Neural crest cell (in vitro differentiated cells): ENCODE results near the gene ATF5. TPM values are rescaled to one million over a fixed set of nuclear protein-coding genes. Genes with fewer than 3 reads are reported as not detected.
A peak's percentile ranks its signal among the peaks of the same experiment; 100 is the strongest.

Source experiments
- DNase-seq: peaks from one replicate; pipeline ENCODE4 v3.0.0; 2021; ENCODE audit warnings: low read depth, mixed read lengths, low spot score
- H3K27ac Mint-ChIP-seq: one replicate; pipeline ENCODE4 v1.8.0; 2021; ENCODE audit warnings: mild to moderate bottlenecking, mixed read lengths; ENCODE audit not compliant: unreplicated experiment
- H3K27me3 Mint-ChIP-seq: 2 replicates; pipeline ENCODE4 v1.8.0; 2021; ENCODE audit warnings: low read depth, mild to moderate bottlenecking, mixed read lengths
- H3K36me3 Mint-ChIP-seq: 2 replicates; pipeline ENCODE4 v1.8.0; 2021; ENCODE audit warnings: low read depth, mild to moderate bottlenecking, mixed read lengths
- H3K4me1 Mint-ChIP-seq: 2 replicates; pipeline ENCODE4 v1.8.0; 2021; ENCODE audit warnings: mixed read lengths
- H3K4me3 Mint-ChIP-seq: one replicate; pipeline ENCODE4 v1.8.0; 2021; ENCODE audit warnings: mild to moderate bottlenecking, mixed read lengths
- H3K9me3 Mint-ChIP-seq: 2 replicates; pipeline ENCODE4 v1.8.0; 2021; ENCODE audit warnings: mixed read lengths
- microRNA-seq: library from miRNA; unstranded; fragments of <30 nt; microRNA quantifications from one replicate; pipeline ENCODE4, GENCODE V29; 2020
- total RNA-seq: library from RNA; stranded (reverse); gene quantifications from 2 replicates; pipeline ENCODE4 v1.2.1, GENCODE V29; 2021
- TF ChIP-seq, protein P1 (sequence below): fragments of 200-600 bp; sonication (generic); conservative IDR thresholded peaks from 2 replicates; pipeline ENCODE4 v1.5.0; 2021; ENCODE audit warnings: antibody characterized with exemption, mild to moderate bottlenecking

Gene ATF5
- total RNA-seq, 1 donor from 2014 or later, result 23.4 TPM

DNA sequence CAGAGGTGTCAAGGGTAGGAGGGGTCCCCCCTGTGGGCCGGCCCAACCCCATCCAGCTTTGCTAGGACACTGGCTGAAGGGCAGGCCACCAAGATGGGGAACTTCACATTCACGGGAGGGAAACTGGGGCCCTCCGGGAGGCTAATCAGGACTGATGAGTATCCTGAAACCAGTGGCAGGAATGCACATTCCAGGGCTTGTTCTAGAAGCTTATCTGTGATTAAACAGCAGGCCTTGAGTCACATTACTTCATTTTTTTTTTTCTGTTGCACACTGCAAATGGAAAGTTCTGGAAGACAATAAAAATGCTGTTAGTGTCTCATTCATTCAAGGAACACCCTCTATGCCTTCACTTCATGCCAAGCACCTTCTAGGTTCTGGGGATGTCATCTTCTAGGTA lies 47.5 kb downstream of the ATF5 start:
- H3K27me3 Mint-ChIP-seq, result no peaks in the 10 kb centered on the region
- no peaks in the 10 kb centered on the region for H3K36me3 Mint-ChIP-seq
- DNase-seq, result no peak
- no peaks in the 10 kb centered on the region for H3K9me3 Mint-ChIP-seq
- TF ChIP-seq, protein P1, sequence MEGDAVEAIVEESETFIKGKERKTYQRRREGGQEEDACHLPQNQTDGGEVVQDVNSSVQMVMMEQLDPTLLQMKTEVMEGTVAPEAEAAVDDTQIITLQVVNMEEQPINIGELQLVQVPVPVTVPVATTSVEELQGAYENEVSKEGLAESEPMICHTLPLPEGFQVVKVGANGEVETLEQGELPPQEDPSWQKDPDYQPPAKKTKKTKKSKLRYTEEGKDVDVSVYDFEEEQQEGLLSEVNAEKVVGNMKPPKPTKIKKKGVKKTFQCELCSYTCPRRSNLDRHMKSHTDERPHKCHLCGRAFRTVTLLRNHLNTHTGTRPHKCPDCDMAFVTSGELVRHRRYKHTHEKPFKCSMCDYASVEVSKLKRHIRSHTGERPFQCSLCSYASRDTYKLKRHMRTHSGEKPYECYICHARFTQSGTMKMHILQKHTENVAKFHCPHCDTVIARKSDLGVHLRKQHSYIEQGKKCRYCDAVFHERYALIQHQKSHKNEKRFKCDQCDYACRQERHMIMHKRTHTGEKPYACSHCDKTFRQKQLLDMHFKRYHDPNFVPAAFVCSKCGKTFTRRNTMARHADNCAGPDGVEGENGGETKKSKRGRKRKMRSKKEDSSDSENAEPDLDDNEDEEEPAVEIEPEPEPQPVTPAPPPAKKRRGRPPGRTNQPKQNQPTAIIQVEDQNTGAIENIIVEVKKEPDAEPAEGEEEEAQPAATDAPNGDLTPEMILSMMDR, result no peak
- no peak overlapping the region for H3K27ac Mint-ChIP-seq
- H3K4me3 Mint-ChIP-seq, result no peak overlapping the region
- no peaks in the 10 kb centered on the region for H3K4me1 Mint-ChIP-seq

DNA sequence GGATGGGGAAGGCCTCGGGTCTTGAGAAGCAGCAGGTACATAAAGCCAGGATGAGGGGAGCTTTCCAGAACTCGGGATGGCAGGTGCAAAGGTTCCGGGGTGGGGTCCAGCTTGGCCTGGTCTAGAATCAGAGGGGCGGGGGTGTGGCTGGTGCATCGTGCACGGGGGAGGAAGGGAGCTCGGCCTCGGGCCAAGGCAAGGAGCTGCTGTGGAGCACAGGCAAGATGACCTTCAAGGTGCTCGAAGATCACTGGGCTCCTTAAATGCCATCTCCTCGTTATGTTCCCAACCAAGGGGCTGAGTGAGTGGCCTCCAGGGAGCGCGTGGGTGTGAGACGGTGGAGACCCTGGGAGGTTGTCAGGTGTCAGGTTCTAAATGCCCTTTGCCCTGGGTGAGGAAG lies 48.1 kb downstream of the ATF5 start:
- DNase-seq, result no peak
- H3K27me3 Mint-ChIP-seq, result no peaks in the 10 kb centered on the region
- H3K36me3 Mint-ChIP-seq, result no peaks in the 10 kb centered on the region
- H3K4me1 Mint-ChIP-seq, result no peaks in the 10 kb centered on the region
- H3K4me3 Mint-ChIP-seq, result no peak overlapping the region
- no peaks in the 10 kb centered on the region for H3K9me3 Mint-ChIP-seq
- no peak overlapping the region for H3K27ac Mint-ChIP-seq
- TF ChIP-seq, protein P1, result no peak

DNA sequence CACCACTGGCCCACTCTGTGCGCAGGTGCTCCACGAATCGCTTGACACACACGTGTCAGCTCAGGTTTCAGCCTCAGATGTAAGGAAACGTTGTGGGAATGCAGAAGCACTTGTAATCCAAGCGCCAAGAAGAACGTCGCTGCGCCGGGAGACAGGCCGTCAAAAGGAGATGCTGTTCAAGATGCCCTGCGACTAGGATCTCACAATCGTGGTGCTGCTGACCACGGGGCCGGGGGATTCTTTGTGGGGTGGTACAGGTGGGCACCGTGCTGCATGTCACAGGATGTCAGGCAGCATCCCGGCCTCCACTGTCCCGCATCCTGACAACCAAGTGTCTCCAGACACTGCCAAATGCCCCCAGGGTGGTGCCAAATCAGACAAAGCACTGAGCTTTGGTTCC lies 48.9 kb downstream of the ATF5 start:
- DNase-seq, result no peak
- Mint-ChIP-seq H3K27ac (no peak overlapping the region), H3K4me1 (no peaks in the 10 kb centered on the region), H3K4me3 (no peak overlapping the region), H3K9me3 (no peaks in the 10 kb centered on the region), H3K27me3 (no peaks in the 10 kb centered on the region), H3K36me3 (no peaks in the 10 kb centered on the region)
- TF ChIP-seq, protein P1, result no peak

DNA sequence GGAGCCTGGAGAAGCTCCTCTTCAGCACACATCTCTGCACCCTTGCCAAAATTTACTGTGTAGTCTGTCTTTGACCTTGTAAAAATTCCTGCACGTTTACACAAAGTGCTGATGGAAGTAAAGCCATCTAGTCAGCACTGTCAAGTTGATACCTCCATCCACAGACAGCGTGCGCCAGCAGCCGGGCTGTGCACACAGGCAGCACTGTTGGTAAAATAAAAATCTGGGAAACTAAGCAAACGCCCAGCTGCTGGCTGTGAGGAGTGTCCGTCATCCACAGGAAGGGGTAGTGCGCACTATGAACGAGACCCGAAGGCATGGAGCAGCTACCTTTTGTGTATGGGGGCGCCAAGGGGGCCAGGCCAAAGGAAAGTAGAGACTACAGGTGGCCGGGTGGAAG lies 49.3 kb downstream of the ATF5 start:
- H3K27me3 Mint-ChIP-seq, result no peaks in the 10 kb centered on the region
- TF ChIP-seq, protein P1, result no peak

DNA sequence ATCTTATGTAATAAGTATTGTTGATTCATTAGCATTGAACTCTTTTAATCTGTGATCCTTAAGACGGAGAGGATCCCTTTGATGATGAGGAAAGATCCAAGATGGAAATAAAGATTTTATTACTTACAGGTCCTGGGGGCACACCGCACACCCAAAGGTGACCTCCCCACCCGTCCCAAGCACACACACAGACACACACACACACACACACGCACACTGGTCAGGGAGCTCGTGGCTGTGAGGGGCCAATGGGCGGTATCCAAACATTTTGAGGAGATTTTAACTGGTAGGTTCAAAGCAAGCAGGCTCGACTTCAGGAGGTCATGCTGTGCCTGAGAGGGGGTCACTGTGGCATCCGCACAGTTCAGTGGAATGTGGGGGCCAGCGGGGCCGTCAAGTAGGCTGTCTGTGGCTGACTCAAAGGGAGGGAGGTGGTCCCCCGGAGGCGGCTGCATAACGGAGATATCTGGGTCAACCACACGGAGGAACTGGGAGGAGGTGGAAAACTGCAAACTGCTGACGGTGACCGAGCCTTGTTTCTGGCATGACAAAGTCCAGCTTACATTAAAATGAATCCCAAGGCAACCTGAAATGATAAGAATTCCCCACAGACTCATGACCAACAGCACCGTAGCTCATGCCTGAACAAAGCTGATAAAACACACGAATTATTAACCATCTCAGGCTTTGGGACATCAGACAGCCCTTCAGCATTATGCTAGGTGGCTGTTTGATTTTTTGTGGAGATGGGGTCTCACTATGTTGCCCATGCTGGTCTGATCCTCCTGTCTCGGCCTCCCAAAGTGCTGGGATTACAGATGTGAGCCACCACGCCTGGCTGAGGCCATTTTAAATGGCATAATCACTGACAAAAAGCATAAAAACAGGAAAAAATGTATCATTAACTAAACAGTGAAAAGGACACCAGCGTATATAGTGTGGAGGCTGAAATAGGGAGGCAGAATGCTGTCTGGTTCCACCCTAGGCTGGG lies 52.9 kb downstream of the ATF5 start:
- H3K4me1 Mint-ChIP-seq, result no peaks in the 10 kb centered on the region
- TF ChIP-seq, protein P1, result no peak
- no peak overlapping the region for H3K4me3 Mint-ChIP-seq
- H3K27me3 Mint-ChIP-seq, result no peaks in the 10 kb centered on the region
- no peak for DNase-seq
- H3K9me3 Mint-ChIP-seq, result no peaks in the 10 kb centered on the region
- no peaks in the 10 kb centered on the region for H3K36me3 Mint-ChIP-seq
- no peak overlapping the region for H3K27ac Mint-ChIP-seq

More for the DNA sequence above, 49.3 kb downstream of the ATF5 start:
- DNase-seq, result no peak
- Mint-ChIP-seq H3K36me3 (no peaks in the 10 kb centered on the region), H3K4me3 (no peak overlapping the region), H3K9me3 (no peaks in the 10 kb centered on the region), H3K4me1 (no peaks in the 10 kb centered on the region), H3K27ac (peak overlapping the region; percentile 81)

Small RNAs within 50 kb of the gene (microRNA-seq; reads per million reads assigned to microRNA genes)
- gene MIR4750, result 5.9 reads per million, percentile 3 among the genes with 10 or more reads in this experiment

Other genes with a start within 250 kb of the ATF5 start
- 11.8 TPM in 2 replicates for gene ADM5, start 239.6 kb upstream of the ATF5 start, total RNA-seq
- 87.7 and 96.1 TPM in 2 replicates for gene CPT1C, start 238.1 kb upstream of the ATF5 start, total RNA-seq
- not detected in 2 replicates for gene TSKS, start 165.9 kb upstream of the ATF5 start, total RNA-seq
- gene AP2A1, start 162.2 kb upstream of the ATF5 start, total RNA-seq, result 96.7 and 102 TPM in 2 replicates
- gene FUZ, start 115.9 kb upstream of the ATF5 start, total RNA-seq, result 37.5 and 38.0 TPM in 2 replicates
- gene MED25, start 110.9 kb upstream of the ATF5 start, total RNA-seq, result 80.8 and 85.4 TPM in 2 replicates
- 453 and 466 TPM in 2 replicates for gene PTOV1, start 78.0 kb upstream of the ATF5 start, total RNA-seq
- 131 and 135 TPM in 2 replicates for gene PNKP, start 61.6 kb upstream of the ATF5 start, total RNA-seq
- gene AKT1S1, start 51.9 kb upstream of the ATF5 start, total RNA-seq, result 38.6 and 39.6 TPM in 2 replicates
- 30.5 and 34.5 TPM in 2 replicates for gene TBC1D17, start 51.5 kb upstream of the ATF5 start, total RNA-seq
- 0.12 and 0.41 TPM in 2 replicates for gene IL4I1, start 32.3 kb upstream of the ATF5 start, total RNA-seq
- 127 and 141 TPM in 2 replicates for gene NUP62, start 299 bp downstream of the ATF5 start, total RNA-seq
- not detected in 2 replicates for gene SIGLEC11, start 32.0 kb downstream of the ATF5 start, total RNA-seq
- gene VRK3, start 96.2 kb downstream of the ATF5 start, total RNA-seq, result 43.4 TPM in 2 replicates
- 23.3 and 24.5 TPM in 2 replicates for gene ZNF473, start 96.8 kb downstream of the ATF5 start, total RNA-seq
- not detected in 2 replicates for gene IZUMO2, start 234.1 kb downstream of the ATF5 start, total RNA-seq